ENCODE measurements around the gene MAGOH.
"Not testable (repeated sequence)": the region's sequence is repeated elsewhere in the genome, so short reads cannot be mapped to it uniquely, and the experiment has no call there.

MAGOH gene

GRCh38 chr1:53187401-53187800 lies 50.9 kb downstream of the MAGOH start:
- DNase-seq = no peak
- WGBS (ENCODE audit: extremely low coverage, insufficient coverage, insufficient read length) = no CpG with 5 or more reads among the region's 1 CpG
- no peak overlapping the region for H3K4ac ChIP-seq (ENCODE audit: low read depth, low read length)
- no peak overlapping the region for H2BK5ac ChIP-seq (ENCODE audit: low read depth, low read length, poor library complexity)
- H3K4me3 ChIP-seq (ENCODE audit: low read depth, low read length) = no peak overlapping the region
- no peaks in the 10 kb centered on the region for H3K36me3 ChIP-seq (ENCODE audit: control insufficient read depth in 1 of 2, insufficient read depth in 2 of 2, low read length in 2 of 2)
- no peaks in the 10 kb centered on the region for H3K27me3 ChIP-seq (ENCODE audit: insufficient read depth, low read length)
- H2BK120ac ChIP-seq (ENCODE audit: insufficient read depth, low read length, poor library complexity) = no peak overlapping the region
- H4K12ac ChIP-seq (ENCODE audit: low read depth, low read length) = no peak overlapping the region
- H3K9me3 ChIP-seq (ENCODE audit: insufficient read depth, low read depth, low read length) = no peaks in the 10 kb centered on the region
- no peak overlapping the region for H4K8ac ChIP-seq (ENCODE audit: low read depth, low read length)
- H3K4me2 ChIP-seq (ENCODE audit: low read length) = no peak overlapping the region
- no peak overlapping the region for H3K27ac ChIP-seq (ENCODE audit: low read depth, low read length)
- no peak overlapping the region for H3K14ac ChIP-seq (ENCODE audit: low read length)
- H2BK12ac ChIP-seq (ENCODE audit: low read length) = no peak overlapping the region
- H3K79me1 ChIP-seq (ENCODE audit: low read length) = no peaks in the 10 kb centered on the region
- no peak overlapping the region for H4K91ac ChIP-seq (ENCODE audit: low read depth, low read length)
- H3K18ac ChIP-seq (ENCODE audit: low read length) = no peak overlapping the region
- H3K23ac ChIP-seq (ENCODE audit: low read length) = no peak overlapping the region
- H3K9ac ChIP-seq (ENCODE audit: low read length) = no peak overlapping the region
- H3K79me2 ChIP-seq (ENCODE audit: control insufficient read depth, insufficient read depth, low read length, poor library complexity) = no peaks in the 10 kb centered on the region
- no peak overlapping the region for H2AFZ ChIP-seq (ENCODE audit: insufficient read depth, low read length, poor library complexity)
- no peak overlapping the region for H2AK5ac ChIP-seq (ENCODE audit: low read length)
- peaks cover 0 to 2% of the 10 kb centered on the region in 2 experiments for H3K4me1 ChIP-seq (ENCODE audit: control insufficient read depth in 1 of 2, insufficient read depth in 2 of 2, low read length in 2 of 2)

- H3K9me3 ChIP-seq (ENCODE audit: insufficient read depth, low read depth, low read length) = no peaks in the 10 kb centered on the region
- H3K18ac ChIP-seq (ENCODE audit: low read length) = no peak overlapping the region
- H3K36me3 ChIP-seq (ENCODE audit: control insufficient read depth in 1 of 2, insufficient read depth in 2 of 2, low read length in 2 of 2) = no peaks in the 10 kb centered on the region
- H2AK5ac ChIP-seq (ENCODE audit: low read length) = no peak overlapping the region
- no CpG with 5 or more reads among the region's 3 CpGs for WGBS (ENCODE audit: extremely low coverage, insufficient coverage, insufficient read length)
- H2BK120ac ChIP-seq (ENCODE audit: insufficient read depth, low read length, poor library complexity) = no peak overlapping the region
- no peak overlapping the region for H3K4me3 ChIP-seq (ENCODE audit: low read depth, low read length)
- no peak overlapping the region for H4K8ac ChIP-seq (ENCODE audit: low read depth, low read length)
- no peak overlapping the region for H3K4ac ChIP-seq (ENCODE audit: low read depth, low read length)
- no peak overlapping the region for H2BK5ac ChIP-seq (ENCODE audit: low read depth, low read length, poor library complexity)
- H3K9ac ChIP-seq (ENCODE audit: low read length) = no peak overlapping the region
- H3K79me2 ChIP-seq (ENCODE audit: control insufficient read depth, insufficient read depth, low read length, poor library complexity) = no peaks in the 10 kb centered on the region
- no peak overlapping the region for H2BK12ac ChIP-seq (ENCODE audit: low read length)
- no peaks in the 10 kb centered on the region for H3K79me1 ChIP-seq (ENCODE audit: low read length)
- H3K27ac ChIP-seq (ENCODE audit: low read depth, low read length) = no peak overlapping the region
- no peak overlapping the region for H3K23ac ChIP-seq (ENCODE audit: low read length)
- no peak overlapping the region for H4K12ac ChIP-seq (ENCODE audit: low read depth, low read length)
- no peak overlapping the region for H3K14ac ChIP-seq (ENCODE audit: low read length)
- H4K91ac ChIP-seq (ENCODE audit: low read depth, low read length) = no peak overlapping the region
- DNase-seq = no peak
- peaks cover 0 to 2% of the 10 kb centered on the region in 2 experiments for H3K4me1 ChIP-seq (ENCODE audit: control insufficient read depth in 1 of 2, insufficient read depth in 2 of 2, low read length in 2 of 2)
- H3K27me3 ChIP-seq (ENCODE audit: insufficient read depth, low read length) = no peaks in the 10 kb centered on the region
- no peak overlapping the region for H3K4me2 ChIP-seq (ENCODE audit: low read length)
- no peak overlapping the region for H2AFZ ChIP-seq (ENCODE audit: insufficient read depth, low read length, poor library complexity)
These were observed 51.8 kb downstream of the MAGOH start for GRCh38 chr1:53186533-53186932.

GRCh38 chr1:53185955-53186297 lies 52.4 kb downstream of the MAGOH start:
- no CpG with 5 or more reads among the region's 2 CpGs for WGBS (ENCODE audit: extremely low coverage, insufficient coverage, insufficient read length)
- H2BK12ac ChIP-seq (ENCODE audit: low read length); H3K9me3 ChIP-seq (ENCODE audit: insufficient read depth, low read depth, low read length); H3K23ac ChIP-seq (ENCODE audit: low read length); H3K4ac ChIP-seq (ENCODE audit: low read depth, low read length); H3K36me3 ChIP-seq (ENCODE audit: control insufficient read depth in 1 of 2, insufficient read depth in 2 of 2, low read length in 2 of 2); H4K8ac ChIP-seq (ENCODE audit: low read depth, low read length); H3K9ac ChIP-seq (ENCODE audit: low read length); H2AFZ ChIP-seq (ENCODE audit: insufficient read depth, low read length, poor library complexity); H3K27ac ChIP-seq (ENCODE audit: low read depth, low read length); H3K18ac ChIP-seq (ENCODE audit: low read length); H2AK5ac ChIP-seq (ENCODE audit: low read length); H3K79me1 ChIP-seq (ENCODE audit: low read length); H3K4me2 ChIP-seq (ENCODE audit: low read length); H3K4me3 ChIP-seq (ENCODE audit: low read depth, low read length); H3K4me1 ChIP-seq (ENCODE audit: control insufficient read depth in 1 of 2, insufficient read depth in 2 of 2, low read length in 2 of 2); H4K91ac ChIP-seq (ENCODE audit: low read depth, low read length); H3K79me2 ChIP-seq (ENCODE audit: control insufficient read depth, insufficient read depth, low read length, poor library complexity); H2BK5ac ChIP-seq (ENCODE audit: low read depth, low read length, poor library complexity); H2BK120ac ChIP-seq (ENCODE audit: insufficient read depth, low read length, poor library complexity); DNase-seq; H4K12ac ChIP-seq (ENCODE audit: low read depth, low read length); H3K14ac ChIP-seq (ENCODE audit: low read length); H3K27me3 ChIP-seq (ENCODE audit: insufficient read depth, low read length): not testable (repeated sequence)

- H2BK120ac ChIP-seq (ENCODE audit: insufficient read depth, low read length, poor library complexity) = no peak overlapping the region
- H3K79me1 ChIP-seq (ENCODE audit: low read length) = no peaks in the 10 kb centered on the region
- no peak overlapping the region for H4K12ac ChIP-seq (ENCODE audit: low read depth, low read length)
- no peaks in the 10 kb centered on the region for H3K79me2 ChIP-seq (ENCODE audit: control insufficient read depth, insufficient read depth, low read length, poor library complexity)
- H4K91ac ChIP-seq (ENCODE audit: low read depth, low read length) = no peak overlapping the region
- peak in 1 of 2 donors; percentile 4 for DNase-seq
- H3K9me3 ChIP-seq (ENCODE audit: insufficient read depth, low read depth, low read length) = no peaks in the 10 kb centered on the region
- H3K36me3 ChIP-seq (ENCODE audit: control insufficient read depth in 1 of 2, insufficient read depth in 2 of 2, low read length in 2 of 2) = no peaks in the 10 kb centered on the region
- no peak overlapping the region for H3K4me3 ChIP-seq (ENCODE audit: low read depth, low read length)
- no peaks in the 10 kb centered on the region for H3K27me3 ChIP-seq (ENCODE audit: insufficient read depth, low read length)
- no peak overlapping the region for H4K8ac ChIP-seq (ENCODE audit: low read depth, low read length)
- H2BK5ac ChIP-seq (ENCODE audit: low read depth, low read length, poor library complexity) = no peak overlapping the region
- no peak overlapping the region for H2AFZ ChIP-seq (ENCODE audit: insufficient read depth, low read length, poor library complexity)
- no peak overlapping the region for H3K4me2 ChIP-seq (ENCODE audit: low read length)
- no peak overlapping the region for H3K18ac ChIP-seq (ENCODE audit: low read length)
- no peak overlapping the region for H3K9ac ChIP-seq (ENCODE audit: low read length)
- no peak overlapping the region for H3K4ac ChIP-seq (ENCODE audit: low read depth, low read length)
- no peak overlapping the region for H2BK12ac ChIP-seq (ENCODE audit: low read length)
- H3K4me1 ChIP-seq (ENCODE audit: control insufficient read depth in 1 of 2, insufficient read depth in 2 of 2, low read length in 2 of 2) = peaks cover 0 to 2% of the 10 kb centered on the region in 2 experiments
- H2AK5ac ChIP-seq (ENCODE audit: low read length) = no peak overlapping the region
- H3K23ac ChIP-seq (ENCODE audit: low read length) = no peak overlapping the region
- no CpG with 5 or more reads among the region's 6 CpGs for WGBS (ENCODE audit: extremely low coverage, insufficient coverage, insufficient read length)
- H3K27ac ChIP-seq (ENCODE audit: low read depth, low read length) = no peak overlapping the region
- H3K14ac ChIP-seq (ENCODE audit: low read length) = no peak overlapping the region
These were observed 55.0 kb downstream of the MAGOH start for GRCh38 chr1:53183095-53183990.
